GDM1 (cell line): ENCODE data around the gene SLC25A26.

Experiments
- DNase-seq: peaks from one replicate; lab custom pipeline; 2025; lab: John Stamatoyannopoulos, UW

The SLC25A26 gene

DNA sequence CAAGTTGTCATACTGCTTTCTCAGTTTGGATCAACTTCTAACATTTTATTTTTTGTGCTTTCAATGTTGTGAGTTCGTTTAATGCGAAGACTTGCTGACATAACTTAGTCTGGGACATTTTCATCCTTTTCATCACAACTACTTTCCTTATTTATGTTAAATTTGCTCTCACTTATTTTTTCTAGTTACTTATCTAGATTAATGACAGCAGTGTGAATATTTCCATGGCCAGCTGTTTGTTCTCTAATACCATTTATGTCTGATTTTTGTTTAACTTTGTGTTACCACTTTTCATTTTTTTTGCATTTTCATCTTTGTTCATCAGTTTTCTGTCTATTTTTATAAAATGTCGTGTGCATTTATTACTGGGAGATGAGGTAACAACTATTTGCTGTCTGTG lies 6.2 kb downstream of the SLC25A26 start:
- DNase-seq: no peak

DNA sequence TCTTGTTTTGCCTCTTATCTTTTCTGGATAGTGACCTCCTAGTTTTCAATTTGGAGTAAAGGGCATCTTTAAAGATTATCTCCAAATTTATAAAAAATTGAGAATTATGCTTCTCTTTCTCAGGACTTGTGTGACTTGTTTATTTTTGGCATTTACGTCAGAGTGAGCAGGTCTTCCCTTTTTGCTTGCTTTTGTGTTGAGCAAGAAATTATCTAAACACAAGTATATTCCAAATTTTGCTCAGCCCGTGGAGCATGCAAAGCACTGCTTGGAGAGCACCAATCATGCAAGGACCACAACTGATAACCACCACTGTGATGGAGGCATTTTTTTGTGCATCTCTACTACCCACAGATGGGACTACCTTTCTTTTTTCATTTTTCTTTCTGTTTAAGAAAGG lies 7.1 kb downstream of the SLC25A26 start:
- no peak for DNase-seq

DNA sequence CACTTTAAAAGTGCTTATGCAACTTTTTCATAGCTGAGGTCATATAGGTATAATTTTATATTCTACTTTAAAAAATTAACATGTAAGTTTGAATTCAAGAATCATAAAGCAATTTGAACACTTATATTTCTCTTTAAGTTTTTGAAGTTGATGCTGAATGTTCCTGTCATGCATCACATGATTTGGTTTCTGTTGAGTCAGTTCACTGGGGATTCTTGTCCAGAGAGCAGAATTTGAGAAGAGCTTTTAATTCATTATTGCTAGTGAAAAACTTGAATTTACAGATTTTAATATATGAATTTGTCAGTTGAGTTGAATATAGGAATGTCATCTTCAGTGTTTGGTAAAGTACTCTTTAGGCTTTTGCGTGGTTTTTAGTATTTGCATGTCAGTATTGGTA lies 7.9 kb downstream of the SLC25A26 start:
- no peak for DNase-seq

DNA sequence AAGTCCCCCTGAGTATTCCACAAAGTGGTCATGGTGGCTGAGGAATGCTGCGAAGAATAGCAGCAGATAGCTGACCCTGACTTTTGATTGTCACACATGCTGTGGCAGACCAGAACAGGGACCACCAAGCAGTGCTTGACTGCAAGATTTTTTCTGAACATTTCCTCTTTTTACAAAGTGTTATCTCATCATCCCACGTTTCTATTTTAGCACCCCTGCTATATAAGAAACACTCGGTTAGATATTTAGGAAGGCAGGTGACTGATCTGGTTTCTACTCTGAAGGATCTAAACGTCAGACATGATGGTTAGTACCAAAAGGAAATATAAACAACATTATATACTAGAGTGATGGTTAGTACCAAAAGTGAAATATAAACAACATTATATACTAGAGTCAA lies 9.1 kb downstream of the SLC25A26 start:
- DNase-seq: no peak

DNA sequence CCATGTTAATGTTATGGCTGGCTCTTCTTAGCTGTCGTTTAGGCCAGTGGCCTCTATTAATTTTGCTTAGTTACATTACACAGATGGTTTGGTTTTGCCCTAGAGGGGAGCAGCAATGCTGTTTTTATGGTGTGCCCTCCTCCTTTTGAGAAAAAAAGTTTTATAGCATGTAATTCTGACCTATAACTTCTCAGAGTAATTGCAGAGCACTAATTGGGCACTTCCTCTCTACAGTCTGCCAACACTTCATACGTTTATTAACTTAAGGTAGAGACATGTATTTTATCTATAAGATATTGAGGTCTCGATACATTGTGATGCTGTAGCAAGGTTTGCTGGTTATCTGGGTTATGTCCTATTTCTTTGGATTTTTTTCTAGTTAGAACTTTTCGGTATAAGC lies 12.2 kb downstream of the SLC25A26 start:
- DNase-seq: no peak

DNA sequence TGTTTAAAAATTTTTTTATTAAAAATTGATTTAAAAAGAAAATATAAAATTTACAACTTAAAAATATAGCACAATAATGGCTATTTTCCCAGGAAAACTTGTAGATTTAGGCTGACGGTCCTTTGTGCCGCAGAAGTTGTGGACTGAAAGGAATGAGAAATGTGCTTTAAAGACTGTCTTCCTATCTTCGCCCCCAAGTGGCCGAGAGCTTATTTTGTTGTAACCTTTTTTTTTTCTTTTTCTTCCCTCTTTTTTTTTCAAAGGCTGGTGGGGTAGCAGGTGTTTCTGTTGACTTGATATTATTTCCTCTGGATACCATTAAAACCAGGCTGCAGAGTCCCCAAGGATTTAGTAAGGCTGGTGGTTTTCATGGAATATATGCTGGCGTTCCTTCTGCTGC lies 15.5 kb downstream of the SLC25A26 start:
- no peak for DNase-seq

DNA sequence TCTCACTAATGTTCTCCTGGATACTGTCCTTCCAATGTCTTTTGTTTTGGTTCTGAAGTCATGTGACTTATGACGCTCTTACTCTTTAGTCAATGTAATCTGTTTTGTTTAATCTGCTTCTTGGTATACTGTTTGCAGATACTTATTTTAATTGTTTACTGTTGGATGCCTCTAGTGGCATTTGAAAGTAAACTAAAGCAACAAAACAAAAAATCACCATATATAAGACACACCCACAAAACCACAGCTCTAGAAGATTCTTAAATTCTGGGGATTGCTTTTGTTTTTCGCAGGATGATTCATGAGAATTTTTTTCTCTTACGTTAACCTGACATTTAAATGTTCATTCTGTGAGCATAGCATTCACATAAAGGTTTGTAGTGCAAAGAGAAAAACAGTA lies 16.8 kb downstream of the SLC25A26 start:
- DNase-seq: no peak

DNA sequence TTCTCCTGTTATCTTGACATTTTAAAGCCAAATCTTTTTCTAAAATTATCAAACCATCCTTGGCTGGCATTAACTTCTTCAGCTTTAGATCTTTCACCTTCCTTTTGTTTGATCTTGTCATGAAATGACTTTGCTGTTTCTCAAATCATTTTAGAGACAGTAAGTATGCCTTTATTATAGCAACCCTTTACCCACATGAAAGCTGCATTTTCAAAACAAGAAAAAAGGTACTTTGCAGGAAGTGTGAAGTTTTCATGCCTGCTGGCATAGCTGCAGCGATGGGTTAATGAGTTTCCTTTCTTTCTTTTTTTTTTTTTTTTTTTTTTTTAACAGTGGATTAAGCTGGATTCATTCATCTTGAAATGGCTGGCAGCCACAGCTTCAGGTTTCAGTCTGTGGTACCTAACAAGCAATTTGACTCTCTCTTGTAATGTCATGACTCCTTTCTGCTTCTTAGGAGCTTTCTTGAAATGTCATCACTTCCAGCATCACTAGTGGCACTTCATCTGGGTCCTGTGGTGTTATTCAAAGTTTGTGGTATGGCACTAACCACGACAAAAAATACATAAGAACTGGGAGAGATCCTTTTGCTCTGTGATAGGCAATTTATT lies 18.8 kb downstream of the SLC25A26 start:
- DNase-seq: no peak

DNA sequence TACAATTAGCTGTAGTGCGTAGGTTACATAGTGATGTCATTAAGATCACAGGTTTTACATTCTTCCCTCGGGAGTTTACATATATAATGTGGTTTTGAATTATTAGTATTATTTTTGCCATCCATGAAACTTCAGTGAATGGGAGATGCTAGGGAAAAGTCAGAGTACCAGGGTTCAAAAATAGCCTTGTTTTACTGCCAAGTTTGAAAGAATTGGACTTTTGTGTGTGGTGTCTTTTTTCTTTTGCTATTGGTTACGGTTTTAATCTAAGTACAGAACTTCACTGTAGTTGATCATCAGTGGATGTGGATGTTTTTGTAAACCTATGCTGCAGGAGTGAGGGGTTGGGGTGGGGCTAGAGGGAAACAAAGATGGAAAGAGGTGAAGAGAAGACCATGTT lies 20.7 kb downstream of the SLC25A26 start:
- DNase-seq: no peak

DNA sequence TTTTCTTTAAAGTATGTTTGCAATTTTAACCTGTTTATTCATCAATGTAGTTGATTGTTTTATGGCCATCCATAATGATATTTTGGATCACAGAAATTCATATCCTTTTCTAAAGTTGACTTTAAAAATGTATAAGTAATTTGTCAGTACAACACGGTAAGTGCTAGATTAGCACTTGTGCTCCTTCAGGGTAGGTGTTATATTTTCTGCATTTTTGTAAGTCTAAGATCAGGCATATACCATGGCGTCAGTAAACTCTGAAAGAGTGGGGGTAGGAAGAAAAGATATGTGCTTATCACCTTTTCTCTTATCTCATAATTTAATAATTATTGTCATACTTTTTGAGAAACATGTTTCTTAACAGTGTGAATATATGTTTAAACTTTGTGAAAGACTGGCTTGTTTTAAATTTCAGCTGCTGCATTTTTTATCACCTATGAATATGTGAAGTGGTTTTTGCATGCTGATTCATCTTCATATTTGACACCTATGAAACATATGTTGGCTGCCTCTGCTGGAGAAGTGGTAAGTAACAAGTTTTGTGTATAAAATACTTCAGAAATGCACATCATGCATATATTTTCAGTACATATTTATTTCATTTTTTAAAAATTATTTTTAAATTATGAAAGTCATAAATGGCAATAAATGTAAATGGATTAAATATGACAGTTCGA lies 22.1 kb downstream of the SLC25A26 start:
- DNase-seq: no peak

DNA sequence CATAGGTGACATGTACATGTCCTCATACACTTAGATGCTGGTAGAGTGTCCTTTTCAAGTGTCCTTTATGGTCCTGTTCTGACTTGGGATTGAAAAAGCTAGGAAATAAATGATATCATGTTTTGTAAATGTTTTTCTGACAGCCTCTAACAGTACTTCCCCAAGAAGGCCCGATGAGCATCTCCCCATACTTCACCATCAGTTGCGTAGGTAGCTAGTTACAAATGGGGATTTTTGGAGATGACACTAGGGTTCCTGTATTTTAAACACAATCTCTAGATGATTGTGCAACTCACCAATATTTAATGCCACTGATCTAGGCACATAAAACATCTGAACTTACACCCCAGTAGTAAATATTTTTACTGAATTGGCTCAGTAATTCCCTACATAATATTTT lies 27.8 kb downstream of the SLC25A26 start:
- no peak for DNase-seq

DNA sequence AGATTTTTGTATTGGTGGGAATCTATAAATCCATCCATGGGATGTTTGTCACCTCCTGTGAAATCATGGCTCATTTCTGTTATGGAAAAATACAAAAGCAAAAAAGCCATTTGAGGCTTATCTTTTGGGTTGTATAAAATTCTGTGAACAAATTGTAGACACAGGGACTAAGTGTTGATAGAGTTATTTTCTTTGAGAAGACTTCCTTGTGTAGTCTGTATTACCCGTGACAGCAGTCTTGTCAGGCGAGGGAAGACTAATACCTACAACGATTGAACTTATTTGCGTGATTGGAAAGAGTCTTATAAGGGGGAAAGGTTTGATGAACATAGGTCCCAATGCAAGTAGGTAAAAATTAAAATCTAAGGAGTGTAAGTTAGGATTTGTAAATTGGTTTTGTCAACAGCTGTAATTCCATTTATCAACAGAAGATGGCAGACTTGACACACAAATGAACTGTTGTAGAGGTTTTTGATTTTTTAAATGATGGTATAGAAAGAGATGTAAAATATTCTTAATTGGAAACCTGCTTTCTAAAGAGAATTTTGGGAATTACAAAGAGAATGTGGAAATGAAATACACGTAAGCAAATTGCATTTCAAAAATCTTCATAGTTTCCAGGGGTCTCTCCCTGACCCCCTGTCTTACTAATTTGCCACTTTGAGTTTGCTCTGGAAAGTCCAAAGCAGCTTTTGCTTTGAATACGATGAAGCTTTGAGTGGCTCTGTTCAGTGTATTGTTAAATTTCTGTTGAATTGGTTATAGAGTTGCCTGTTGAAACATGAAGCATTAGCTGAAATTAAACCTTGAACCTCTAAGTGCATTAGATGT lies 33.2 kb downstream of the SLC25A26 start:
- DNase-seq: no peak

DNA sequence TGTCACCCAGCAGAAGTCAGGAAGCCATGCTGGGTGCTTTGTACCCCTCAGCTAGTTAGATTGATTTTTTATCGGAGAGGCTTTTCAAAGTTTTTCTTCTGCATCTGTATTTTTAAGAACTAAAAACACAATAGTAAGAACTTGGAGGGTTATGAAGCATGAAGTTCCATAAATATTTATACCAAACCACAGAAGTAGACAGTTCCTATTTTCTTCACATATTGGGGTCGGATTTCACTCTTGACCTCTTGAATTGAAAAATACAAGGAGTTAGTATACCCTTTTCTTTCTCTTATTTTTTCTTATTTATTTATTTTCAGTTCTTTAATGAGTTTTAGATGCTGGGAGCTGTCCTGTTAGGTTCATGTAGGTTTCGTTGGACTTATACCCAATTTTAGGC lies 35.1 kb downstream of the SLC25A26 start:
- DNase-seq: no peak

DNA sequence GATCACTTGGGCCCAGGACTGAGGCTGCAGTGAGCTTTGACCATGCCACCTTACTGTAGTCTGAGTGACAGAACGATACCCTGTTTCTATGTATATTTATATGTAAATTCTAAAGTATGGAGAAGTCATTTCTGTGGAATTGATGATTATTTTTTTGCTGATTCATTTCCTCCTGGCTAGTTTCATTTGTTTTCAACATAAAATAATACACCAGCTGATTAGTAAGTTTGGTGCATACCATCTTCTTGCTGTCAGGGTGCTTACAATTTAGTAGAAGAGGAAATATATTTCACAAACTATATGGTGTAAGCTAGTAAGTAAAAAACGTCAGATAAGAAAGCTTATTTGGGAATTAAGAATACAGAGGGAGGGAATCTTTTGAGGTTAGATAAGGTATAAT lies 36.0 kb downstream of the SLC25A26 start:
- no peak for DNase-seq

DNA sequence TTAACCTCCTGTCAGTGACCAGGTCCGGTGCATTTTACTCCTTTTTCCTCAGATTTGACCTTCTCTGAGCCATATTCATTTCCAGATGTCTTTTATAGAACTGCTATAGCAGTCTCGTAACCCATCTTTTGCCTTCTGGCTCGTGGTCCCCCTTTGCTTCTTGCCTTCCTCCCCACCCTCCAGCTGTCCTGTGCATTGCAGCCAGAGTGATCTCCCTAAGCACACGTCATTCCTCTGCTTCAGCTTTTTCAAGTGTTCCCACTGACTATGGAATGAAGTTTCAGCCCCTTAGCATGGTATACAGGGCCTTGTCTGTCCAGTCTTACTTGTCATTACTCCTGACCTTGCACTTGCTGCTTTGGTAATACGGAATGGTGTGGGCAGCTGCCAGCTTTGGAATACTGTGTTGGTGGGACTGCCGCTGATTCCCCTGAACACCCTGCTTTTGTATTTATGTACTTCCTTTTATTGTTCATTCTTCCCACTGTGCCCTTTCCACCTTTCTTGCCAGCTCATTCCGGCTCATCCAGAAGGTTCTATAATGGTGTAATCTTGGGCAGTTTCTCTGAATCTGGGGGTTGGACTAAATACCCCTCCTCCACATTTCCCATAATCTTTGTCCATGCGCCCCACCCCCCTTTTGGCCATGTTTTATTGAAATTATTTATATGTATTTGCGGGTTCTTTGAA lies 38.9 kb downstream of the SLC25A26 start:
- no peak for DNase-seq

DNA sequence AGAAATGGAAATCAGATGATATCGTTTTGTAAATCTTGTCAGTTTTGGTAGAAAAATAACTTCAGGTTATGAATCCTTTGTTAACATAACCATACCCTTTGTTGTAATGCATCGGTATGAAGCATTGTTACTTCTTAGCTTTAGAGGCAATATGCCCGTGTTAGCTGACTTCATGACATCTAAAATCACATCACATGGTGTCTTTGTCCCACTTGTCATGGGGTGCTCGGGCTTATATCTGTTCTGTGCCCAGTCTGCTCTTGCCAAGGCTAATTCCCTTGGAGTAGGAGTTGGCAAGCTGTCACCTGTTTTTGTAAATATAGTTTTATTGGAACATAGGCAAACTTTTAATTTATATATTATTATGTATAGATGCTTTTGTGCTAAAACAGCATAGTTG lies 39.6 kb downstream of the SLC25A26 start:
- no peak for DNase-seq

DNA sequence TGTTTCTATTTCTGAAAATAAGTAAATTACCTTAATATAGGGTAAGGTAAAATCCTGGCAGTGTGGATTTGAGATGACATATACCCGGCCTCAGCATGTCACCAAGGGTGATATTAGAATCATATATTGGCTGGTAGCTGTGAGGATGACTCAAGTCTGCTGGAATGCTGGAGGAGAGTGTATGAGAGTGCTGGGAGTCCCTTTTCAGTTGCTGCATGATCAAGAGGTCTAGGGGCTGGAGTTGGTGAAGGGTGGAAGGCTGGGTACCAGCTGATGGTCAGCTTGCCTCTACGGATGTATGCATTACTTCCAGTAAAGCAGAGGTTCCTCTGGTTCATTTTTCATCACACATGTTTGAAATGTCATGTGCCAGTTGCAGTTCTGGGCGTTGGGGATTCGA lies 40.6 kb downstream of the SLC25A26 start:
- no peak for DNase-seq

DNA sequence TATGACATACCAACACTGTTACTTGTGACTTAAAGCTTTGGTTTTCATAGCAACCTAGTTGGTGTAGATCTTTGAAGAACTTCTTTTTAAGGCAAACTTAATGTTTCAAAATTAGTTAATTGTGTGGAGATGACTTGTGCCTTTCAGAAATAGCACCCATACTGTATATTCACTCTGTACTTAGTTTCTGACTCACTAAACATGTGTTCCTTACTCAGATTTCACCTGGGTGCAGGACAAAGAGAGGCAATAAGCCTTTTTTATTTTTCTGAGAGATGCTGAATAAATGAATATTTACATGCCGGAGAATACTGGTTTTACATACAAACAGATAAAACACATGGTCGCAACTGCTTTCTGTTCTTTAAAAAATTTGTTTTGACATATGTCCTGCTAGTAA lies 44.8 kb downstream of the SLC25A26 start:
- DNase-seq: no peak

DNA sequence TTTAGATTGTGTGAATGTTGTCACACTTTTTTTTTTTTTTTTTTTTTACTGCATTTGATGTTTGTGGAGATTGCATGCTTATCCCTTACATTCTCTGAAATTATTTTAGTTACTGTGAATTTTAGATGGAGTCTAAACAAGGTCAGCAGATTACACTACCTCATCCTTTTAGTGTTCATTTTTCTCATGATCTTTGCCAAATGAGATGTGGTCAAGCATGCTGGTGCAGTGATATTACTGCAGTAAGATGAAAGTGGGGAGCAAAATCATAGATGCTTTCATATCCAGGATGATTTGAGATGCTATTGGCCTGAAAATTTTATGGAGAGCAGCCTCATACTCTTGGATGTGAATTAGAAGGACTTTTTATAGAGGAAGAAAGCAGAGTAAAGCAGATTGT lies 45.8 kb downstream of the SLC25A26 start:
- no peak for DNase-seq

DNA sequence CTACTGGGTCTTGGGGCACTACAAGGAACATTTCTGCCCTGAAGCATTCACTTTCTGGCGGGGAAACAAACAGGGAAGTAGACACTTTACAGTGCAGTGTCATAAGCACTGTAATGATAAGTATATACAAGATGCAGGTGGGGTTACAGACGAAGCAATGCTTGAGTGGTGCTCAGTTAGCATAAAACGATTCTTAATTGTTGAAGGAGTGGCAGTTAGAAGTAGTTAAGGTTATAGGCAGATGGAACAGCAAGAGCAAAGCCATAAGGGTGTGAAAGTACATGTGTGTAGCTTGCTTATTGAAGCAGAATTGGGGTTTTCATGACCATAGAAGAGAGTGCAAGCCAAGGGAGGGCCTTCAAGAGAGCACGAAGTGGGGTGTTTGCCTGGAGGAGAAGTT lies 46.2 kb downstream of the SLC25A26 start:
- no peak for DNase-seq

DNA sequence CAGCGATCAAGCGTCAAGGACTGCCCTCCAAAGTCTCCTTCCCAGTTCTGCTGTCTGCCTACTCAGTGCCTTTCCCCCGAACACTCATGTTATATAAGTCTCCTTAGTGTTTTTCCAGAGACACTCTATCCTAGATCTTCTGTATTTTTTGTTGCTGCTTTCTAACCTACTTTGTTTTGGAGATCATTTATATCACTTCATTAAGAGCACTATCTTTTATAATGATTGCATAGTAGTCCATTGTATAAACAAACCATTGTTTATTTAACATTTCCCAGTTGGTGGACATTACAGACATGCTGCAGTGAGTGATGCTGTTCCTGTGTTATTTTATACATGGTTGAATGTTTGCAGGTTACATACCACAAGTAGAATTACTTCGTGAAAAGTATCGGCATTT lies 47.1 kb downstream of the SLC25A26 start:
- no peak for DNase-seq

DNA sequence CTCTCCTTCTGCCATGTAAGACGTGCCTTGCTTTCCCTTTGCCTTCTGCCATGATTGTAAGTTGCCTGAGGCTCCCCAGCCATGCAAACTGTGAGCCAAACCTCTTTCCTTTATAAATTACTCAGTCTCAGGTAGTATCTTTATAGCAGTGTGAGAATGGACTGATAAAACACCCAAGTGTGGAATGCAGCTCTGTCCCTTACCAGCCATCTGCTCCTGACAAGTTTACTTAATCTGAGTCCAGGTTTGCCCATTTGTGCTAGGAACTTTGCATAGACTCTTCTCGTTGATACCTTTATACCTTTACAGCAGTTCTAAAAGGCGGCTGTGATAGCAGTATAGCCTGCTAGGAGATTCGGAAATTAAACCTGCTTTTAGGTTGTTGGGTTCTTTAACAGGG lies 48.1 kb downstream of the SLC25A26 start:
- DNase-seq: no peak

DNA sequence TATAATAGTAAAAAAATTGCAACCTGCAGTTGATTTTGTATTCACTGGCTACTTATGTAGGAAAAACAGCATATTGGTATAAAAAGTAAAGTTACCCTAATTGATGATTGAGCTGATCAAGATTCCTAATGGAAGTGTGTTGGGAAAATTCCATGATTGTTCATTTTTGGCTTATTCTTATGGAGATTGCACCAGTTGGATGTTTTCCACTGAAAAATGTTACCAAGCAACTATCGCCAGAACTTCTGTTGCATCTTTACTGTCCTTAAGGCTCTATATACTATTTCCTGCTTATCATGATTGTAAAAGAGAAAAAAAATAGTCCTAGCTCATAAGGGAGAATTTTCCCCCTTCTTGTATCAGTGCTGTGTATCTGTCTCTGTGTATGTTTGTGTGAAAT lies 48.6 kb downstream of the SLC25A26 start:
- DNase-seq: no peak
